Measurements from ENCODE around the gene ZNF428. TPM values are rescaled to one million over a fixed set of nuclear protein-coding genes. Genes with fewer than 3 reads are reported as not detected.

Gene ZNF428
- 10 to 100 TPM; 13.6 to 40.2 (median 19.4) TPM for total RNA-seq
- long read RNA-seq, donor 1, transcript ZNF428-201 (3 exons, 1,412 nt): major isoform, 38 of 43 reads
- long read RNA-seq, donor 1, partial matches to known transcripts: 4 of 43 reads
- long read RNA-seq, donor 1, other reads (novel, unspliced or antisense): 1 of 43 reads
- long read RNA-seq, donor 2, partial matches to known transcripts: 0 of 5 reads
- long read RNA-seq, donor 2, other reads (novel, unspliced or antisense): 1 of 5 reads

- TF ChIP-seq CTCF (IDR thresholded peaks at IDR 0.05): no peak
- ATAC-seq (peak; percentile 93), DNase-seq (peak; percentile 85 to 90 (median 89))
- H3K4me1 ChIP-seq (ENCODE audit: low read depth): peaks cover 11% of the 10 kb centered on the region
- H3K9me3 ChIP-seq: no peaks in the 10 kb centered on the region
- intact Hi-C loops (cut with DNase I, micrococcal nuclease): no loop called here
- H3K4me3 ChIP-seq: peak within 1 kb of the TSS; percentile 68
- no peaks in the 10 kb centered on the region for H3K36me3 ChIP-seq (ENCODE audit: low read depth)
Measured at GRCh38 chr19:43619262-43620060, at the start of gene ZNF428. TSS of gene ZNF428 (minus strand) at chr19:43619629. CDS start at chr19:43614304, 5,325 bp downstream.

DNA sequence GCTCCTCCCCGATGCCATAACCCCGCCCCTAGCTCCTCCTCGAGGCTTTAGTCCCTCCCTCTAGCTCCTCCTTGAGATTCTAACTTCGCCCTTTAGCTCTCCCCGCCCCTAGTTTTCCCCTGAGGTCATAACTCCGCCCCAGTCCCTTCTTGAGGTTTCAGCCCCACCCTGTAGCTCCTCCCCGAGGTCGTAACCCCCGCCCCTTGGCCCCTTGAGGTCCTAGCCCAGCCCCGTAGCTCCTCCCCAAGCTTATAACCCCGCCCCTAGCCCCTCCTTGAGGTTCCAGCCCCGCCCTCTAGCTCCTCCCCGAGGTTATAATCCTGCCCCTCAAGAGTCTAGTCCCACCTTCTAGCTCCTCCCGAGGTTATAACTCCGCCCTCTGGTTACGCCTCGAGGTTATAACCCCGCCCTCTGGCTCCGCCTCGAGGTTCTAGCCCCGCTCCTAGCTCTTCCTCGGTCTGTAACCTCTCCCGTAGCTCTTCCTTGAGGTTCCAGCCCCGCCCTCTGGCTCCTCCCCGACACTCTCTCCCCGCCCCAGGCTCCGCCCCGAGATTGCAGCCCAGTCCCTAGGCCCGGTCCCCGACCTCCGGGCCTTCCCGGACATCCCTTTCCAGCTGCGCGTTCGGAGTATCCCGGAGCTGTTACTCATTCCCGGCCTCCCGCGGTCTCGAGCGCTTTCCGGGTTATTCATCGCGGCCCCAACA, 49.1 kb upstream of the ZNF428 start:
- Histone ChIP-seq H3K4me3 (peak overlapping the region; percentile 28), H3K9me3 (no peaks in the 10 kb centered on the region), H3K36me3 (ENCODE audit: low read depth) (no peaks in the 10 kb centered on the region), H3K4me1 (ENCODE audit: low read depth) (peaks cover 4% of the 10 kb centered on the region)
- intact Hi-C loops (cut with DNase I, micrococcal nuclease): no loop called here
- ATAC-seq (peak; percentile 86), DNase-seq (peak; percentile 99 to 100 (median 99))
- TF ChIP-seq CTCF (IDR thresholded peaks at IDR 0.05): no peak

- no peak for ATAC-seq
- H3K9me3 ChIP-seq: no peaks in the 10 kb centered on the region
- no peak for DNase-seq
- no peaks in the 10 kb centered on the region for H3K36me3 ChIP-seq (ENCODE audit: low read depth)
- no peak for TF ChIP-seq CTCF (IDR thresholded peaks at IDR 0.05)
- no peak overlapping the region for H3K4me3 ChIP-seq
- peaks cover 4% of the 10 kb centered on the region for H3K4me1 ChIP-seq (ENCODE audit: low read depth)
- intact Hi-C loops (cut with DNase I, micrococcal nuclease): no loop called here
Measured at GRCh38 chr19:43667876-43668405, 48.5 kb upstream of the ZNF428 start.

- no peak overlapping the region for H3K4me3 ChIP-seq
- H3K9me3 ChIP-seq: no peaks in the 10 kb centered on the region
- TF ChIP-seq CTCF (IDR thresholded peaks at IDR 0.05): no peak
- DNase-seq (peak; percentile 55 to 70 (median 62)), ATAC-seq (no peak)
- peaks cover 4% of the 10 kb centered on the region for H3K4me1 ChIP-seq (ENCODE audit: low read depth)
- no peaks in the 10 kb centered on the region for H3K36me3 ChIP-seq (ENCODE audit: low read depth)
- intact Hi-C loops (cut with DNase I, micrococcal nuclease): no loop called here
Measured at GRCh38 chr19:43667126-43667875, 47.9 kb upstream of the ZNF428 start.

DNA sequence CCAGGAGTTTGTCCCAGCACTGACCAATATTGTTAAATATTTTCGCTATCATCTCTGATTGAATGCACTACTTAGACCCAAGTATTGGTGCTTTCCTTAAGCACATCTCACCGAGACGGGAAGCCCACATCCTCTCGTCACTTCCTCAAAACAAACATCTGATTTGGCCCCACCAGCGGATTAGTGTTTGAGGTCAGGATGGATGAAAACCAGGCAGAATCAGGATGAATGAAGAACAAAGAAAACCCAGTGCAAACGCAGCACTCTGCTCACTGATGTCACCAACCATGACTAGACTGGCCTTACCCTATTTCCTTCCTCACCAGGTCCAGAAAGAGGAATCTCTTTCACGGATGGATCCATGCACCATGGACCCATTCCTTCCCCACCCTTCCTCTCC, 44.6 kb upstream of the ZNF428 start:
- H3K36me3 ChIP-seq (ENCODE audit: low read depth): peaks cover 3% of the 10 kb centered on the region
- ATAC-seq (no peak), DNase-seq (peak in 1 of 3 donors; percentile 40)
- H3K4me1 ChIP-seq (ENCODE audit: low read depth): peaks cover 4% of the 10 kb centered on the region
- no peak overlapping the region for H3K4me3 ChIP-seq
- intact Hi-C loops (cut with DNase I, micrococcal nuclease): no loop called here
- TF ChIP-seq CTCF (IDR thresholded peaks at IDR 0.05): no peak
- H3K9me3 ChIP-seq: no peaks in the 10 kb centered on the region

All from mucosa of descending colon (tissue), 3 donors.